ENCODE measurements around the gene NAE1.

NAE1 gene

DNA sequence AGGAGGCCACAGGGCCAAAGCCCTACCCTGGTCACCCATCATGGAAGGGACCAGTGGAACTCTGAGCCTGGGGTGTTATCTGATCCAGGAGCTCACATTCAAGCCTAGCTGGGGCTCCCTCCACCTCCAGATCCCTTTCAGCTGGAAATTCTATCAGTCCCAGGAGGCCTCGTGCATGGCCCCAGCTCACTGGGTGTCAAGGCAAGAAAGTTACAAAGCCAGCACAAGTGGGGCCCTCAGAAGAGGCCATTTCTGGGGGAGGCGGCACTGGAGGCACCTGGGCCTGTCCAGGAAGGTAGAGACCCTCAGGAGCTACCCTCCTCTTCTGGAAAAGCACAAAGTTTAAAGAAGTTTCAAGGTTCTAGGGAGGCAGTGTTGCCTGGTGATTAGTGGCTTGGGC, 18.2 kb upstream of the NAE1 start:
- DNase-seq (ENCODE audit: extremely low read depth, low read depth) = no peak
- TF ChIP-seq CTCF (IDR thresholded peaks at IDR 0.05; ENCODE audit: low read depth, low read length) = no peak

DNA sequence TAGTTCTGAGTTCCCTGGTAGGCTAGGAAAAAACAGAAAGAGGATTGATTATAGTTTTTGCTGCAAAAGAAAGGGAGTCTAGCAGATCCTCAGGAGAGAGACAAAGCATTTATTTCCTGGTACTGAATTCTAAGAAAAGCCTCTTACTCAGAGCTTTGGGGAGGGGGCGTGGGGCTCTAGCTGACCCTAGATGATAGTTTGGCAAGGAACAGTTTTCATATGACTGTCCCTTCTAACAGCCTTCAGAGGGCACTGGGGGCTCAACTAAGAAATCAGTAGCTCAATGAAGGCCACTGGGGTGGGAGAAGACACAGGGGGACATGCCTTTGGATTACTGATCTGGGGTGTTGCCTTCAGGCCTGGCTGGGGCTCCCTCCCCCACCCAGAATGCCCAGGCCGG, 17.4 kb upstream of the NAE1 start:
- no peak for TF ChIP-seq CTCF (IDR thresholded peaks at IDR 0.05; ENCODE audit: low read depth, low read length)
- no peak for DNase-seq (ENCODE audit: extremely low read depth, low read depth)

DNA sequence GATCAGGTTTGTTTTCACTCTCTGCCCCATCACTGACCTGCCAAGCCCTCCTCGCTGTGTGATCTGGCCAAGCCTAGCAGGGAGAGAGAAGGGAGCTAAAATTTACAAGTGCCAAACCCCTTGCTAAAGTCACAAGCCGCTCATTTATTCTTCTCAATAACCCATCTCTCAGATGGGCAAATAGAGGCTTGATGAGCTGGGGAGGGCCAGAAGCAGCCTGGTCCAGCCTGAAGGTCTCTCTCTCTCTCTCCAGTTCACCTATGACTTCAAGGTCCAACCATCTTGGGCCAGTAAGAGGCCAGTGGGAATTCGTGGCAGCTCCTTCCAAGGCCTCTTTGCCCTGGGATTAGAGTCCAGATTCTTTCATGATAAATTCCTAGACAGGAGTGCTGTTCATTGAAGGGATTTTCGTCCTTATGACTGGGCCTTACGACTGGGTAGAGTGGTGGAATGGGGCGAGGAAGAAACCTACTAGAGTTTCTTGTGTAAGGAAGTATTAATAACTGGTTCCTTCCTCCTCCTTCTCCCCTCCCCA, 16.8 kb upstream of the NAE1 start:
- no peak for DNase-seq (ENCODE audit: extremely low read depth, low read depth)
- TF ChIP-seq CTCF (IDR thresholded peaks at IDR 0.05; ENCODE audit: low read depth, low read length) = no peak

DNA sequence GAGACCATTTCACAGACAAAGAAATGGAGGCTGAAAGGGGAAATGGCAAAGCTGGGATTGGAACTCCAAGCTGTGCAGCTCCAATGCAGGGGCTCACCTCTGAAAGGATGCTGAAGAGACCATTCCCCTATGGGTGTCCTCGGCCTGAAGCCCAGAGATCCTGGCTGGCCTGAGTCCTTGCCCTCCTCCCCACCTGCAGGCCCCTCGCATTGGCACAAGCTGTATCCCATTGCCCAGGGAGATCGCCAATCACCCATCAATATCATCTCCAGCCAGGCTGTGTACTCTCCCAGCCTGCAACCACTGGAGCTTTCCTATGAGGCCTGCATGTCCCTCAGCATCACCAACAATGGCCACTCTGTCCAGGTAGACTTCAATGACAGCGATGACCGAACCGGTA, 16.1 kb upstream of the NAE1 start:
- no peak for DNase-seq (ENCODE audit: extremely low read depth, low read depth)

DNA sequence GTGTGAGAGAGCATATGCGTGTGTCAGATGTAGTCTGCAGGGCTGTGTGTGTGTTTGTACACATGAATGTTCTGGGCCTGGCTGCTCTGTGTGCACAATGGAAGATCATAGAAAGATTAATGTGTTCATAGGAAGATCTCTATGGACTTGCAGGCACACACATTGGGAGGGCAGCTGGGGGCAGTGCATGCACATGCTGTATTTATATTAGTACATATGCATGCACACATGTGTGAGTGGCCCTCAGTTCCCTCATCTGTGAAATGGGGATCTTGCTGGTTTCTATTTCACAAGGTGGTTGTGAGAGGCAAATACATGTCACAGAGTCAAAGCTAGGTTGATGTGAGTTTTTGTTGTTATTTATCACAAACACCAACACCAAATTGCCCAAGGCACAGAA, 15.5 kb upstream of the NAE1 start:
- DNase-seq (ENCODE audit: extremely low read depth, low read depth) = no peak
- no peak for TF ChIP-seq CTCF (IDR thresholded peaks at IDR 0.05; ENCODE audit: low read depth, low read length)

More for the DNA sequence above, 16.1 kb upstream of the NAE1 start:
- TF ChIP-seq CTCF (IDR thresholded peaks at IDR 0.05; ENCODE audit: low read depth, low read length) = no peak

DNA sequence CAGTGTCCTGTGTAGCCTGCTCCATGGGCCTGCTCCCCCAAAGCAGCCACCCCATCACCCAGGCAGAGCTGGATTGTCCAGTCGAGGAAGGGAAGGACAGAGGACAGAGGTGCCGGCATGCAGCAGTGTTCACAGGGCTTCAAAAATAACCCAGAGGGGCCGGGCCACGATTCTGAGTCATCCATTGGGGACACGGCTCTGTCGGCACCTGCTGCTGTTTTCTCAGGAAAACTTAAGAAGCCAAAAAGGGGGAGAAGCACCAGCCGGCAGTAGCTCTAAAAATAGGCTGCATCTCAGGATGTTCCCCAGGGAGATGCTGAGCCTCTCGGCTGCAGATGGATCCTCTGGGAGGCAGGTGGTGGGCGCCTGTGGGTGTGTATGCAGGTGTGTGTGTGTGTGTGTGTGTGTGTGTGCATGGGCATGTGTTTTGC, 15.0 kb upstream of the NAE1 start:
- no peak for DNase-seq (ENCODE audit: extremely low read depth, low read depth)
- TF ChIP-seq CTCF (IDR thresholded peaks at IDR 0.05; ENCODE audit: low read depth, low read length) = no peak

- no peak for DNase-seq (ENCODE audit: extremely low read depth, low read depth)
- TF ChIP-seq CTCF (IDR thresholded peaks at IDR 0.05; ENCODE audit: low read depth, low read length) = no peak
Observed at GRCh38 chr16:66845080-66845410, 14.3 kb upstream of the NAE1 start.
